HepG2 (cell line): ENCODE data around the gene WIZ. TPM values are rescaled to one million over a fixed set of nuclear protein-coding genes. Genes with fewer than 3 reads are reported as not detected.

Experiments
- ATAC-seq: fragments of 200-7000 bp; cut with Tn5 transposase; 3 replicates; pipeline ENCODE4 v1.9.1; 2020; ENCODE audit warnings: mild to moderate bottlenecking, moderate library complexity
- BruUV-seq: library from RNA; stranded (reverse); fragments of 400-500 nt; replicated peaks from 2 replicates; lab custom pipeline; 2021; lab: Mats Ljungman, UMichigan
- CTCF ChIA-PET: fragments of 300-600 bp; formaldehyde crosslinking; extraction: SDS; loops from one replicate; lab custom pipeline; 2021; ENCODE audit warnings: low total read pairs, inconsistent platforms, low intra/inter-chr PET ratio; lab: Yijun Ruan, JAX
- POLR2A ChIA-PET: fragments of 350-600 bp; sonication (Branson Sonifier 250); formaldehyde crosslinking; loops from one replicate; lab custom pipeline; 2020; ENCODE audit warnings: antibody characterized with exemption, inconsistent platforms; lab: Yijun Ruan, JAX
- DNase-seq: peaks from one replicate; pipeline ENCODE4 v3.0.0-alpha.2; 2015; ENCODE audit warnings: low spot score
- FAIRE-seq: peaks from 3 replicates; lab custom pipeline; 2011; peaks lifted over from hg19 to GRCh38; lab: Jason Lieb, UNC
- H2AFZ ChIP-seq: one replicate; pipeline ENCODE4 v1.6.1; 2011; ENCODE audit warnings: low read length, inconsistent platforms
- H3K27ac ChIP-seq: fragments of 300-600 bp; 3 replicates; pipeline ENCODE4 v1.8.0; 2011; ENCODE audit warnings: mixed run types, mild to moderate bottlenecking, mixed read lengths, low read length, inconsistent platforms; ENCODE audit not compliant: insufficient read depth; ENCODE audit errors: extremely low read length
- H3K27me3 ChIP-seq, 2 experiments: fragments of 200-600 bp in 1 of 2; 2 replicates in 1 of 2; 3 replicates in 1 of 2; pipeline versions ENCODE4 v1.6.0 to v1.8.0; 2011; ENCODE audit warnings: low read length in 2 of 2, mild to moderate bottlenecking in 2 of 2, moderate library complexity in 2 of 2, inconsistent platforms in 1 of 2; ENCODE audit not compliant: insufficient read depth in 2 of 2, control insufficient read depth in 1 of 2
- H3K36me3 ChIP-seq, 2 experiments: fragments of 200-600 bp in 1 of 2; replicated peaks in 1 of 2; 2 replicates in 1 of 2; 3 replicates in 1 of 2; pipeline versions ENCODE4 v1.5.1 to v1.8.0; 2011; ENCODE audit warnings: low read length in 2 of 2, inconsistent platforms in 1 of 2; ENCODE audit not compliant: insufficient read depth in 2 of 2, control insufficient read depth in 1 of 2
- H3K4me1 ChIP-seq: 2 replicates; pipeline ENCODE4 v1.5.1; 2012; ENCODE audit warnings: low read length, inconsistent platforms; ENCODE audit not compliant: insufficient read depth
- H3K4me2 ChIP-seq: 2 replicates; pipeline ENCODE4 v1.6.0; 2011; ENCODE audit warnings: low read depth, low read length, inconsistent platforms
- H3K4me3 ChIP-seq, 3 experiments: fragments of 200-600 bp in 1 of 3; sonication (generic), shearing (Covaris generic) in 1 of 3; replicated peaks in 1 of 3; 2 replicates each; pipeline ENCODE4 v1.5.1; 2011 to 2016; ENCODE audit warnings: low read length in 3 of 3, inconsistent platforms in 2 of 3, low read depth in 2 of 3, mild to moderate bottlenecking in 2 of 3, control low read depth in 1 of 3, mixed read lengths in 1 of 3; ENCODE audit not compliant: insufficient read depth in 1 of 3
- H3K79me2 ChIP-seq: one replicate; pipeline ENCODE4 v1.6.1; 2011; ENCODE audit warnings: low read length, inconsistent platforms; ENCODE audit not compliant: insufficient read depth
- H3K9ac ChIP-seq: 2 replicates; pipeline ENCODE4 v1.6.0; 2011; ENCODE audit warnings: mild to moderate bottlenecking, low read depth, low read length, inconsistent platforms; ENCODE audit not compliant: insufficient read depth
- H3K9me3 ChIP-seq: 2 replicates; pipeline ENCODE4 v1.5.1; 2012; ENCODE audit warnings: mild to moderate bottlenecking, low read length
- H4K20me1 ChIP-seq: 2 replicates; pipeline ENCODE4 v1.6.0; 2011; ENCODE audit warnings: inconsistent platforms, mild to moderate bottlenecking, low read length, moderate library complexity; ENCODE audit not compliant: insufficient read depth
- ELF3 ChIP-seq: IDR thresholded peaks from 2 replicates; pipeline ENCODE4 v1.6.1; 2016; ENCODE audit warnings: missing genetic modification reagents, missing compliant biosample characterization
- IRX3 ChIP-seq: sonication (generic); formaldehyde crosslinking; IDR thresholded peaks from 2 replicates; pipeline ENCODE4 v1.8.1; 2023; ENCODE audit warnings: mild to moderate bottlenecking, low read depth, missing genetic modification reagents, borderline replicate concordance
- NR2F6 ChIP-seq, 2 experiments: IDR thresholded peaks; 2 replicates each; pipeline ENCODE4 v1.6.1; 2016; ENCODE audit warnings: antibody characterized with exemption in 1 of 2, mild to moderate bottlenecking in 1 of 2
- SAP130 ChIP-seq: IDR thresholded peaks from 2 replicates; pipeline ENCODE4 v1.6.1; 2016; ENCODE audit warnings: low read depth
- WGBS: methylation state at CpG from one replicate; pipeline ENCODE4 v1.1.6; 2017; ENCODE audit warnings: low lambda C conversion rate; 5-methylcytosine and 5-hydroxymethylcytosine counted together
- in situ Hi-C: cut with HindIII; loops from 2 replicates; pipeline ENCODE4 v1.10.0; 2017; ENCODE audit warnings: low pct_unique_long_range_greater_than_20kb; ENCODE audit not compliant: extremely low pct_ligation_motif_present
- intact Hi-C: fragments of 100-400 bp; cut with micrococcal nuclease; formaldehyde crosslinking; loops from one replicate; pipeline ENCODE4 v1.10.0; 2022; ENCODE audit not compliant: unreplicated experiment
- polyA plus RNA-seq, 8 experiments: library from polyadenylated mRNA; depleted of rRNA in 3 of 8; stranded (reverse) in 7 of 8; unstranded in 1 of 8; fragments of >200 nt; fragmentation: Illumina TruSeq in 4 of 8; extraction: Trizol in 4 of 8; gene quantifications; 2 replicates each; pipeline versions ENCODE4 v1.2.1 to v1.2.3, GENCODE V29; 2011 to 2016; ENCODE audit warnings: low read depth in 4 of 8, missing spikeins in 1 of 8, mixed read lengths in 1 of 8; ENCODE audit not compliant: insufficient read depth in 1 of 8
- total RNA-seq, 5 experiments: library from RNA; depleted of rRNA; stranded (reverse); fragments of >200 nt; fragmentation: Illumina TruSeq; extraction: Trizol; gene quantifications; 2 replicates each; pipeline ENCODE4 v1.2.3, GENCODE V29; 2016; ENCODE audit warnings: low read depth in 1 of 5
- TF ChIP-seq, protein P1 (sequence below): conservative IDR thresholded peaks from 2 replicates; pipeline ENCODE4 v1.6.1; 2018; ENCODE audit warnings: missing genetic modification reagents
- TF ChIP-seq, protein P2 (sequence below): sonication (generic); formaldehyde crosslinking; IDR thresholded peaks from 2 replicates; pipeline ENCODE4 v1.4.0; 2020; ENCODE audit warnings: missing genetic modification reagents, borderline replicate concordance
- TF ChIP-seq, protein P3 (sequence below): sonication (generic); formaldehyde crosslinking; conservative IDR thresholded peaks from 2 replicates; pipeline ENCODE4 v1.4.0; 2020; ENCODE audit warnings: missing genetic modification reagents
- TF ChIP-seq, protein P4 (sequence below): sonication (generic); formaldehyde crosslinking; IDR thresholded peaks from 2 replicates; pipeline ENCODE4 v1.4.0; 2020; ENCODE audit warnings: missing genetic modification reagents, low read depth, mild to moderate bottlenecking, borderline replicate concordance

WIZ gene
- total and polyA plus RNA-seq, 2 of the 13 experiments (the other 11 are each of a cell fraction or from before 2014, with no cell fraction given): 4.7 to 4.8 TPM

DNA sequence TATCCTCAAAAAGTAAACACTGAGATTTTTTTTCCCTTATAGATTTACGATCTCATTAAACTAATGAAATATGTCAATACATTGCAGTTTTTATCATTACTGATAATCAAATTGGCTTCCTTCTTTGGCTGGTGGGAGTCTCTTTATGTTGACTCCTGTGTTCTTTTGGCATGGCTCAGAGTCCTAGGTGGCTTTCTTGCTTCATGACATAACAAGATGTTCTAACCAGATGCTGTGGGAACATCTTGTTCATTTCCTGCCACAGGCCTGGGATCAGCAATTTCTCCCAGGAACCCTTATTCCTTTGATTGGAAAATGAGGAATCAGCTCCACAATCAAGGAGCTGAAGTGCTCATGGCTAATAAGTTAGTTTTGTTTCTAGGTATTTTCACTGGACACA lies 45.4 kb upstream of the WIZ start:
- WGBS: 82% methylated on average over 1 of the region's 1 CpG
- DNase-seq (no peak), ATAC-seq (no peak), FAIRE-seq (no peak)
- in situ Hi-C loops: no loop called here
- H2AFZ ChIP-seq: no peak overlapping the region
- H3K9ac ChIP-seq: no peak overlapping the region
- POLR2A ChIA-PET: no interaction called here
- no peaks in the 10 kb centered on the region for H4K20me1 ChIP-seq
- intact Hi-C loops: no loop called here
- H3K27ac ChIP-seq: no peak overlapping the region
- H3K4me1 ChIP-seq: peaks cover 7% of the 10 kb centered on the region
- BruUV-seq: no TSS peak
- no peak overlapping the region for H3K4me3 ChIP-seq
- H3K9me3 ChIP-seq: no peaks in the 10 kb centered on the region
- H3K4me2 ChIP-seq: no peak overlapping the region
- TF ChIP-seq IRX3 (CRISPR knock-in tag) (no peak), NR2F6 (IDR thresholded peaks at IDR 0.05) (no peak), NR2F6 (CRISPR knock-in tag; IDR thresholded peaks at IDR 0.05) (no peak)
- TF ChIP-seq, protein P1, sequence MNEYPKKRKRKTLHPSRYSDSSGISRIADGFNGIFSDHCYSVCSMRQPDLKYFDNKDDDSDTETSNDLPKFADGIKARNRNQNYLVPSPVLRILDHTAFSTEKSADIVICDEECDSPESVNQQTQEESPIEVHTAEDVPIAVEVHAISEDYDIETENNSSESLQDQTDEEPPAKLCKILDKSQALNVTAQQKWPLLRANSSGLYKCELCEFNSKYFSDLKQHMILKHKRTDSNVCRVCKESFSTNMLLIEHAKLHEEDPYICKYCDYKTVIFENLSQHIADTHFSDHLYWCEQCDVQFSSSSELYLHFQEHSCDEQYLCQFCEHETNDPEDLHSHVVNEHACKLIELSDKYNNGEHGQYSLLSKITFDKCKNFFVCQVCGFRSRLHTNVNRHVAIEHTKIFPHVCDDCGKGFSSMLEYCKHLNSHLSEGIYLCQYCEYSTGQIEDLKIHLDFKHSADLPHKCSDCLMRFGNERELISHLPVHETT (CRISPR knock-in tag): no peak
- CTCF ChIA-PET: no interaction called here
- no peaks in the 10 kb centered on the region for H3K36me3 ChIP-seq
- H3K27me3 ChIP-seq: peaks cover 0 to 3% of the 10 kb centered on the region in 2 experiments; a peak in 1 of 5 replicates
- no peaks in the 10 kb centered on the region for H3K79me2 ChIP-seq

DNA sequence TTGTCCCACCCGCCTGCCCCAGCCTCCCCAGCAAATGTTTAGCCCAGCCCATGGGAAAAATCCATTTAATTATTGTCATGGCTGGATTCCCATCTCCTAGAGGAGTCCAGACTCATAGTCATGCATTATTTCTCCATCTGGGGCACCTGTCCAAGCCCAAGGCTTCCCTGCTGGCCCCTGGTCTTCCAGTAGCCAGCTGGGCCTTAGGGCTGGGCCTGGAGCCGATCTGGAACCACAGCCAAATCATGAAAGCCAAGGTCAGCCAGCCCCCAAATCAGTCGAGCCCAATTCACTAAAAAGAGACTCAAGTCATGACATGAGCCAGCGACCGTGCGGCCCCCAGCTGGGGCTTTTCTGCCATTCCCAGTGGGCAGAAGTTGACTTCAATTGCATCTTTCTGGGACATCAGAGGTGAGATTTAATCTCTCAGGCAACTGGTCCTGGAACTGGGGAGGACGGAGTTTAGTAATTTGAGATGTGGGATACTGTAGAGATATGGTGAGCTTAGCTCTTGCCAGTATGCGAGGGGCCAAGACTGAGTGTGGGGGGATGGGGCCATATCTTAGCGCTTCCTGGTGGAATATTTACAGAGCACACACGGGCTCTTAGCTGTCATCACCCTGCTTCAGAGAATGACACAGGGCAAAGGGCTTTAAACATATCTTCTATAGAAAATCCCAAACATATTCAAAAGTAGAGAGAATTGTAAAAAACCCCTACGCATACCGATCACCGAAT lies 38.9 kb upstream of the WIZ start:
- BruUV-seq: no TSS peak
- Histone ChIP-seq H3K36me3 (no peaks in the 10 kb centered on the region), H3K27me3 (no peaks in the 10 kb centered on the region)
- CTCF ChIA-PET: no interaction called here
- TF ChIP-seq SAP130 (CRISPR knock-in tag) (0 out of 2 replicates have a peak, but pooled peaks have one; percentile 14), ELF3 (CRISPR knock-in tag) (0 out of 2 replicates have a peak, but pooled peaks have one; percentile 13)
- TF ChIP-seq, protein P2, sequence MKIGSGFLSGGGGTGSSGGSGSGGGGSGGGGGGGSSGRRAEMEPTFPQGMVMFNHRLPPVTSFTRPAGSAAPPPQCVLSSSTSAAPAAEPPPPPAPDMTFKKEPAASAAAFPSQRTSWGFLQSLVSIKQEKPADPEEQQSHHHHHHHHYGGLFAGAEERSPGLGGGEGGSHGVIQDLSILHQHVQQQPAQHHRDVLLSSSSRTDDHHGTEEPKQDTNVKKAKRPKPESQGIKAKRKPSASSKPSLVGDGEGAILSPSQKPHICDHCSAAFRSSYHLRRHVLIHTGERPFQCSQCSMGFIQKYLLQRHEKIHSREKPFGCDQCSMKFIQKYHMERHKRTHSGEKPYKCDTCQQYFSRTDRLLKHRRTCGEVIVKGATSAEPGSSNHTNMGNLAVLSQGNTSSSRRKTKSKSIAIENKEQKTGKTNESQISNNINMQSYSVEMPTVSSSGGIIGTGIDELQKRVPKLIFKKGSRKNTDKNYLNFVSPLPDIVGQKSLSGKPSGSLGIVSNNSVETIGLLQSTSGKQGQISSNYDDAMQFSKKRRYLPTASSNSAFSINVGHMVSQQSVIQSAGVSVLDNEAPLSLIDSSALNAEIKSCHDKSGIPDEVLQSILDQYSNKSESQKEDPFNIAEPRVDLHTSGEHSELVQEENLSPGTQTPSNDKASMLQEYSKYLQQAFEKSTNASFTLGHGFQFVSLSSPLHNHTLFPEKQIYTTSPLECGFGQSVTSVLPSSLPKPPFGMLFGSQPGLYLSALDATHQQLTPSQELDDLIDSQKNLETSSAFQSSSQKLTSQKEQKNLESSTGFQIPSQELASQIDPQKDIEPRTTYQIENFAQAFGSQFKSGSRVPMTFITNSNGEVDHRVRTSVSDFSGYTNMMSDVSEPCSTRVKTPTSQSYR (CRISPR knock-in tag): peak; percentile 66; the same call in 1 of the 2 replicates
- TF ChIP-seq, protein P3, sequence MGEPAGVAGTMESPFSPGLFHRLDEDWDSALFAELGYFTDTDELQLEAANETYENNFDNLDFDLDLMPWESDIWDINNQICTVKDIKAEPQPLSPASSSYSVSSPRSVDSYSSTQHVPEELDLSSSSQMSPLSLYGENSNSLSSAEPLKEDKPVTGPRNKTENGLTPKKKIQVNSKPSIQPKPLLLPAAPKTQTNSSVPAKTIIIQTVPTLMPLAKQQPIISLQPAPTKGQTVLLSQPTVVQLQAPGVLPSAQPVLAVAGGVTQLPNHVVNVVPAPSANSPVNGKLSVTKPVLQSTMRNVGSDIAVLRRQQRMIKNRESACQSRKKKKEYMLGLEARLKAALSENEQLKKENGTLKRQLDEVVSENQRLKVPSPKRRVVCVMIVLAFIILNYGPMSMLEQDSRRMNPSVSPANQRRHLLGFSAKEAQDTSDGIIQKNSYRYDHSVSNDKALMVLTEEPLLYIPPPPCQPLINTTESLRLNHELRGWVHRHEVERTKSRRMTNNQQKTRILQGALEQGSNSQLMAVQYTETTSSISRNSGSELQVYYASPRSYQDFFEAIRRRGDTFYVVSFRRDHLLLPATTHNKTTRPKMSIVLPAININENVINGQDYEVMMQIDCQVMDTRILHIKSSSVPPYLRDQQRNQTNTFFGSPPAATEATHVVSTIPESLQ (CRISPR knock-in tag): no peak
- TF ChIP-seq, protein P4, sequence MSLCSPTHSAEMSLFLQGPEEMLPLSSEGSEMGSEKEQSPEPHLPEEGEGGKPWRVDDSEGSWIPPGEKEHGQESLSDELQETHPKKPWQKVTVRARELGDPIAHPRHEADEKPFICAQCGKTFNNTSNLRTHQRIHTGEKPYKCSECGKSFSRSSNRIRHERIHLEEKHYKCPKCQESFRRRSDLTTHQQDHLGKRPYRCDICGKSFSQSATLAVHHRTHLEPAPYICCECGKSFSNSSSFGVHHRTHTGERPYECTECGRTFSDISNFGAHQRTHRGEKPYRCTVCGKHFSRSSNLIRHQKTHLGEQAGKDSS (CRISPR knock-in tag): peak; percentile 75; the same call in 1 of the 2 replicates
- TF ChIP-seq, all 625 proteins: peak for 4
- DNase-seq (no peak), ATAC-seq (no peak), FAIRE-seq (peak; percentile 32)
- Histone ChIP-seq H2AFZ (no peak overlapping the region), H3K27ac (no peak overlapping the region), H3K79me2 (no peaks in the 10 kb centered on the region), H3K9ac (no peak overlapping the region), H3K4me2 (peak overlapping the region; percentile 12; the same call in 1 of the 2 replicates), H4K20me1 (no peaks in the 10 kb centered on the region), H3K4me3 (no peak overlapping the region), H3K9me3 (no peaks in the 10 kb centered on the region), H3K4me1 (peaks cover 13% of the 10 kb centered on the region)
- POLR2A ChIA-PET: no interaction called here
- 30% methylated on average over 11 of the region's 13 CpGs for WGBS
- intact Hi-C loops (no loop called here), in situ Hi-C loops (no loop called here)
